Measurements from ENCODE around the gene TMEM53.

DNA sequence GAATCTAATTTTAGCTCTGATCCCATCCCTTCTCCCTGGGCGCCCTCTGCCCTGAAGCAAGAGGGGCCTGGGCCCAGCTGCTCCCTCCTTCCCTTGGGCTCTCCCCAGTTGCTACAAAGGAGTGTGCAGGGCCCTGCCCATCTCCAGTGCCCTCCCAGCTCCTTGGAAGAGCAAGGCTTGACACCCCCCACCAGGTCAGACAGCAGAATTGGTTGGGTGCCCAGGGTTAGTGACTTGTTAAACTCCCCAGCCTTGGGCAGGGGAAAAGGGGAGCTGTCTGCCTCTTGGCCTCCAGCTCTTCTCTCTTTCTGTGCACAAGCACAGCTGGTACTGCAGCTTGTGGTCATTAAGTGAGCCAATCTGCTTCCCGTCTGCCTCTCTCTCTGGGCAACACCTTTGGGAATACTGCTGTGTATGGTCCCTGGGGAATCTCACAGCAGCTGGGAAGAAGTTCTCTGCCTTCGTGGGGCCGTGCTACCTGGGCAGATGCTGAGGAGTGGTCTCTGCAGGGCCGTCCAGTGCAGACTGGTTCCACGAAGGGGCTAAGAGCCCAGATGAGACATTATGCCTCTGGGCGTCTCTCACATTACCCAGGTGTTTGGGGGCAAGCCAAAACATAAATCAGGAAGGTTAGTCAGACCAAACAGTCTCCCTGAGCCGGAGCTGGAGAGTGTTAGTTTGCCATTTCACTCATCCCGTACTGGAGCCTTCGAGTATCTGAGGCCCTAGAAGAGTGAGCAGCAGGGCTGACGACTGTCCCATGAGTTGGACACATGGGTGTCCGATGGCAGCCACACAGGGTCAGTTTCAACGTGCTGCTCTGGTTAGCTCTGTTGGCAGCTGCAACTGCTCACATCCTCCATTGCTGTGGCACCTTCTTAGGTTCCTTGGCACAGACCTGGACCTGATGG is 37.3 kb downstream of the TMEM53 start:
- TF ChIP-seq POLR2A (IDR thresholded peaks at IDR 0.05; ENCODE audit: low read depth, low read length) (no peak), TAF1 (IDR thresholded peaks at IDR 0.05; ENCODE audit: borderline replicate concordance, low read depth, low read length) (no peak), POLR2AphosphoS5 (IDR thresholded peaks at IDR 0.05; ENCODE audit: low read depth, low read length) (no peak)

All from GM12892 (cell line).